ENCODE results near the gene PITPNC1.
"Not testable (repeated sequence)": the region's sequence is repeated elsewhere in the genome, so short reads cannot be mapped to it uniquely, and the experiment has no call there.

Gene PITPNC1

DNA sequence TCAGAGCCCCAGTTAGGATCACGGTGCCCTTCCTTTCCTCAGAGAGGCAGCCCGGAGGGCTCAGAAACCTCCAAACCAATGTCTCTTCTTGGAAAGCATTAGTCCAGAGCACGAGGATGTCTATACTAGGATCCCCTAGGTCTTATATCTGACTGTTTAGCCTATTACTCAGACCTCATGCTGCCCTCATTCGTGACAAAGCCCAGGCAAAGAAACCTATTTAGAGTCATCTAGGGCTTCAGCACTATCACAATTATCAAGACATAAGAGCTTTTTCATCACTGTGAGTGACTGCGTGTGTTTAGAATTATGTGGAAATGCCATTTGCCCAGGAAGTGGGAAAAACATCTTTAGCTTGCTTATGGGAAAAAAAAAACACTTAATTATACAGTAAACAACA lies 180.8 kb downstream of the PITPNC1 start:
- DNase-seq, result no peak

DNA sequence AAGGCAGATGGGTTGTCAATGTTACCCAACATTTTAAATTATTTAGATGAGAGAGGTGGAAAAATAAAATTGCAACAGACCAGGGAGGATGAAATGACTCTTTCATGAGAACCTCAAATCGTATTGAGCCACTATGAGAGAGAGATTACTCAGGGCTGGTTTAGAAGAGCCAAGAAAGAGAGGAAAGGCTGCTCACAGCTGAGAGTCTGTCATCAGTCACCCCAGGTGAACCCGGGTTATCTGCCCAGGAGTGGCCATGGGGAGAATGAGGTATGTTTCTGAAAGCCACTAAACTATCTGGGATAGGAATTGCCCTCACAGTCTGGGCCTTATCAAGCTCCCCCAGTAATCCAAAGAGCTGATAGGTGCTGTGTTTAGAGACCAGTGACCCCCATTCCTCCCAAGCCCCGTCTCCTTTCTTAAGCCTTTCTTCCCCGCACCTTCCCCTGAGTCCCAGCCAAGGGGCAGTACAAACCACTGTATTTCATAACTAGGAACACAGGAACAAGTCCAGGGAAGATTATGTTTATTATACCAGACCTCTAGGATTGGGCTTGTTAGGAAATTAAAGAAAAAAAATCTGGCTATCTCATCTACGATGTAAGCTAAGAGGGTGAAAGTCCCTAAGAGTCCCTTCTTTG lies 181.8 kb downstream of the PITPNC1 start:
- no peak for DNase-seq

DNA sequence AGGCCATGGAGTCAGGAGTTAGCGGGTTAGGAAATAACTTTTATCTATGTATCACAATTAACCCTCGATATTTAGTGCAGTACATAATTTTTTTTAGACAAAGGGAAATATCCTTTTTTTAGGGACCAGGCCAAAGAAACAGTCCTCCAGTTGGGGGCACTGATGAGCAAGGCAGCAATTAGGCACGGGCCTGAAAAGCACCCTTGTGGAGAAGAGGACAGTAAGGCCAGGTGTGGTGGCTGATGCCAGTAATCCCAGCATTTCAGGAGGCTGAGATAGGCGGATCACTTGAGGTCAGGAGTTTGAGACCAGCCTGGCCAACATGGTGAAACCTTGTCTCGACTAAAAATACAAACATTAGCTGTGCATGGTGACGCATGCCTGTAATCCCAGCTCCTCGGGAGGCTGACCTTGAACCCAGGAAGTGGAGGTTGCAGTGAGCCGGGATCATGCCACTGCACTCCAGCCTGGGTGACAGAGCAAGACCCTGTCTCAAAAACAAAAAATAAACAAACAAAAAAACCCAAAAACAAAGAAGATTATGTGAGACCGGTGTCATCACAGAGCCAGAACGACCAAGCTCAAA lies 182.4 kb downstream of the PITPNC1 start:
- no peak for DNase-seq

DNA sequence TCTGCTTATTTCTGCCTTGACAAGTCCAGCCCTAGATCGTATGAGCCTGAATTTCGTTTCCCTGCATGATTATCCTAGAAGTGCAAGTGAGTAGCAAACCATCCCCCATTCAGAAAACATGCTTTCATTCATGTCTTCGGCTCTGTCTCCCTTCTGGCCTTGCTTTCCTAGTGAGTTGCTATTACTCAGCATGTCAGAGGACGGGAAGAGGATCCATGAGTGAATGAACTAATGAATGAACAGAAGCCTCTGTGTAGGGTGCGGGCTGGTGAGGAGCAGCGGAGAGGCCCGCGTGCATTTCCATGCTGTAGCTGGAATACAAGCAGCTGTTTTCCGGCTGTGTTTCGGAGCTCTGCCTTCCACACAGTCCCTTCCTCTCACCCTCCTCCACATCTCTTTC lies 184.9 kb downstream of the PITPNC1 start:
- no peak for DNase-seq

DNA sequence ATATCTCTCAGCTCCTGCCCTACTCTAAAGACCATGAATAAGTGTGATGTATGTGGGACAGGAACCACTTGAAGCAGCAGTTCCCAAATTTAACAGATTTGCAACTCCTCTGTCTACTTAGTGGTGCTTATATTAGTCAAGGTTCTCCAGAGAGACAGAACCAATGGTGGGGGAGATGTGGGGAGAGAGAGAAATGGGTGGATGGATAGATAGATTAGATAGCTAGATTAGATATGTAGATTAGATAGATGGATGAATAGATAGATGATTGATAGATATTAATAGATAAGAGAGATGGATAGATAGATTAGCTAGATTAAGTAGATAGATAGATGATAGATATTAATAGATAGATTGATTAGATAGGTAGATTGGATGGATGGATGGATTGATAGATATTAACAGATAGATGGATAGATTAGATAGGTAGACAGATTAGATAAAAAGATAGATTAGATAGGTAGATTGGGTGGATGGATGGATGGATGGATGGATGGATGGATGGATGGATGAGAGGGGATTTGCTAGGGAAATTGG lies 186.7 kb downstream of the PITPNC1 start:
- no peak for DNase-seq

DNA sequence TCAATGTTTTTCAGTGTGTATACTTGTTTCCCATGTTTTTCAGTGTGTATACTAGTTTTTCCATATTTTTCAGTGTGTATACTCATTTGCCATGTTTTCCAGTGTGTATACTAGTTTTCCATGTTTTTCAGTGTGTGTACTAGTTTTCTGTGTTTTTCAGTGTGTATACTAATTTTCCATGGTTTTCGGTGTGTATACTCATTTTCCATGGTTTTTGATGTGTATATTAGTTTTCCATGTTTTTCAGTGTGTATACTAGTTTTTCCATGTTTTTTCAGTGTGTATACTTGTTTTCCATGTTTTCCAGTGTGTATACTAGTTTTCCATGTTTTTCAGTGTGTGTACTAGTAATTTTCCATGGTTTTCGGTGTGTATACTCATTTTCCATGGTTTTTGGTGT lies 188.0 kb downstream of the PITPNC1 start:
- no peak for DNase-seq

DNA sequence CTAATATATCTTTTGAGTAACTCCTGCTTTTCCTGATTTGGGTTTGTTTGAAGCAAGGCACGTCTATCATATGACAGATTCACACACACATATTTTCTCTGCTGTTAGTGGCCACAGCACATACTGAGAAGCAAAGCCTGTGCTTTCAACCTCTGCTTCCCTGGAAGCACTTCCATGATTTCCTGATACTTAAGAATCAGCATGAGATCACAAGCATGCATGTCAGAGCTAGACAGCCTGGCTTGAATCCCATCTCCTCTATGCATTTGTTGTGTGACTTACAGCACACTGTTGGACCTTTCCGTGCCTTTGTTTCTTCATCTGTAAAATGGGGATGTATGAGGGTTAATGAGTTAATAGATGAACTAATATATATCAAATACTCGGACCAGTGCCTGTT lies 189.6 kb downstream of the PITPNC1 start:
- no peak for DNase-seq

DNA sequence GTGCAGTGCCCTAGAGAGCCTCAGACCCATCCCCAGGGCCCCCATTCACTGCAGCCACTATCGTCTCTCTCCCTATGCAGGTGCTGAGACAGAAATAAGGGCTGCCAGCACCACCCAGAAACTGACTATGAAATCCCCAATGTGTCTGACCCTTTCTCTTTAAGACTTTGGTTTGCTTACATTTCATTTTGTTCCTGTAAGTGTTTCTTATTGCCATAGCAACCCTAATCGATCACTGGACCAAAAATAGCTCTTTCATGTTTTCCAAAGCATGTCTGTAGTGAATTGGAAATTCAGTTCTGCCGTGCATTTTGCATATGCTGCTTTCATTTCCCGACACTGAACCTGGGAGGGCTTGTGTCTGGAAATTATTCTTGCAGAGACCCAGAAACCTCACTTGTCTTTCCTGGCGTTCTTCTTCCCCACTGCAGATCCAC lies 192.0 kb downstream of the PITPNC1 start:
- DNase-seq, result no peak

DNA sequence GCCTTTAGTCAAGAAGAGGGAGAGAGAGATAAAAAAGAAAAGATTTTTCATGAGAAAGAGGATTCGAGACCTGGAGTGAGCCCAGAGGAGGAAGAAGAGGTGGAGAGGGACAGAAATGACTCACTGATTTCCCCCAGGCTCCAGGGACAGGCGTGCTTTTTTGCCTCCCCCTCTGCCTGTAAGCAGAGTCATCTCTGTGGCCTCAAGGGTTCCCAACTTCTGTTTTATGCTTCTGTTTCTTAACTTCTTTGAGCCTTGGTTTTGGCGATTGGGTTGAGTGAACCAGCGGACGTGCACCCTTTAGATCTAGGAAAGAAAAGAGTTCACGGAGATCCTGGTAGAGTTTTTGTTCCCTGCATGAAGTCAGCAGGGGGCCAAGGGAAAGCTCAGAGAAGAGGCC lies 192.8 kb downstream of the PITPNC1 start:
- DNase-seq, result no peak

DNA sequence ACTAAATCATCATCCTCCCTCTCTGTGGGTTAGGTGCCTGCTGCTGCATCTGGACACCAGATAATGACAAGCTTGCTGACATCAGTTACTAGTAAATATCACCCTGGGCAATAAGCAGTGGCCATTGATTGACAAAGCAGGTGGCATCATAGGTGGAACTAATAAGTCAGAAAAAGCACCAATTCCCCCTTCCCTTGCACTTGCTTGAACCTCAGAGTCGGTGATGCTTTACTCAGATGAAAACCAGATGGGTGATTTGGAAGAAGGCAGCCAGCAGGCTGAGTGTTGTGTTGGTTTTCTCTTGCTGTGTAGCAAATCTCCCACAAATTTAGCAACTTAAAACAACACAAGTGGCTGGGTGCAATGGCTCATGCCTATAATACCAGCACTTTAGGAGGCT lies 193.7 kb downstream of the PITPNC1 start:
- DNase-seq, result no peak

DNA sequence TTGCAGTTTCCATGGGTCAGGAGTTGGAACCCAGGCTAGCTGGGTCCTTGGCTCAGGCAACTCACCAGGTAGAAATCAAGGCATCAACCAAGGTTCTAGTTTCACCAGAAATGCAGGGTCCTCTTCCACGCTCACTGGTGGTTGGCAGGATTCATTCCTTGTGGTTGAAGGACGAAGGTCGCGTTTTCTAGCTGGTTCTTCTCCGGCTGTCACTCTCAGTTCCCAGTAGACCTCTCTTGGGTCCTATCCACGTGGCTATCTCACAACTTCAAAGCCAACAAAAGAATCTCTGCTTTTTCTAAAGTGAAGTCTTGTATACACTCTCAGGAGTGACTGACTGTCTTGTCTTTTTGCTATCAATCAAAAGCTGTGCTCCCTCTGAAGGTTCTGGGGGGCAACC lies 194.4 kb downstream of the PITPNC1 start:
- no peak for DNase-seq

DNA sequence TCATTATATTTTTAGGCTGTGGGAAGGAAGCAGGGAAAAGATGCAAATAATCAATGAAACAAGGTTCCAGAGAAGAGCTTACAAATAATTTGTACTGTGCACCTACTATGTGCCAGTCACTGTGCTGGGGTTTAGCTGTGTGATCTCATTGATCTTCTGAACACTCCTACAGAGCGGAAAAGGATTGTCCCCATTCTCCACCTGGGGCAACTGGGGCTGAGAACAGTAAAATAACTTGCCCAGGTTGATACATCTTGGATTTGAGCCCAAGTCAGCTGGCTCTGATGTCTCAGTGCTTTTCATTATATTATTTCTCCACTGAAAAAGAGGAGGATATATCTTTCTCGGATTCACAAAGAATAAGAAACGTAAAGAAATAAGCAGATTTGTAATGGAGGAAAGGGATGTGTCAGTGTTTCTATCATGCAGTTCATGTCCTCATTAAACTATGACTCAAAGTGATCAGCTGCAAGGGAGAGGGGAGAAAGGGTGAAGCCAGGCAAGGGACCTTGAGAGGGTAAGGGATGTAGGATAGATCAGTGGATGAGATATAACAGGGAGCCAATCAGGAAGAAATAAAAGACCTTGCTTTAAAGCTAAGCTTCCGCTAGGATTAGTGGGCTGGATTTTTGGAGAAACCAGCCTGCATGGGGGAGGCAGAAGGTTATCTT lies 197.0 kb downstream of the PITPNC1 start:
- no peak for DNase-seq

DNA sequence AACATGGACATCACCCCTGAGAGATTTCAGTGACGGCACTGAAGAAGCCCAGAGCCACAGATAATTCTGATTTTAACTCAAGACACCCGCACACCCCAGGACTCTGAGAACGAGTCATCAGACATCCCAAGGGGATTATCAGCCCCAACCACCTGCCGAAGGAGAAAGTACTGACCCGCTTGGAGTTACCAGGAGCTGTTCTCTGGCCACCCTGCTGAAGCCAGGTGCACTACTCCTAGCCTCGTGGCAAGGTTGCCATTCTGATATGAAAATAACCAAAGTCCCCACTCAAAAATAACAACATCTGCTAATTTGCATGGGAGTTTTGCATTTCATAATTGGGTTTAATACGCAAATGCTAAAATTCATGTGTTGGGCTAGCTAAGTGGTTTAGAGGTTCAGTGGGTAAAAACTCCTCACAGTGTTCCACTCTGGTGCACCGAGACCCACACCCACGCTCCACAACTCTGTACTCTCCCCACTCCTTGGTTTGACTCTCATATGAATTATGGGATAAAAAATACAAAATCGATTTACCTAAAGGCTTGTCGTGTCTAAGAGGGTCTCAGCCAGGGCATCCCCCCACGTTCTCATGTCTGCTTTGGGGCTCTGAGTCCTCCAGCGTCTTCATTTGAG lies 197.7 kb downstream of the PITPNC1 start:
- DNase-seq, result no peak

DNA sequence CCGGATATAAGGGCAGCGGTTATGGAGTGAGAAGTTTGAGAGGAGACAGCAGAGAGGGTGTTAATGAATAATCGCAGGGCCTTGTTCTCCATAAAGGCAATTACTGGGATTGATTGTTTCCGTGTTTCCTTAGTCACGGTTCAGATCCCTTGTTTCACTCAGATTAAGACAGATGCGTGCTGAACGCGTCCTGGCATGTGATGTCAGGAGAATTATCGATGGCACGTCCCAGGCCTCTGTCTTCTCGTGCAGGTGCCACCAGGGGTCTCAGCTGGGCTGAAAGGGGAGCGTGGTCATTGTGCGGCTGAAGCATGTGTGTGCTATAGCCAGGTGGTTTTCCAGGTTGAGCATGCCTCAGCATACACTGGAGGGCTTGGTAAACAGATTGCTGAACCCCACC lies 198.2 kb downstream of the PITPNC1 start:
- DNase-seq, result no peak

DNA sequence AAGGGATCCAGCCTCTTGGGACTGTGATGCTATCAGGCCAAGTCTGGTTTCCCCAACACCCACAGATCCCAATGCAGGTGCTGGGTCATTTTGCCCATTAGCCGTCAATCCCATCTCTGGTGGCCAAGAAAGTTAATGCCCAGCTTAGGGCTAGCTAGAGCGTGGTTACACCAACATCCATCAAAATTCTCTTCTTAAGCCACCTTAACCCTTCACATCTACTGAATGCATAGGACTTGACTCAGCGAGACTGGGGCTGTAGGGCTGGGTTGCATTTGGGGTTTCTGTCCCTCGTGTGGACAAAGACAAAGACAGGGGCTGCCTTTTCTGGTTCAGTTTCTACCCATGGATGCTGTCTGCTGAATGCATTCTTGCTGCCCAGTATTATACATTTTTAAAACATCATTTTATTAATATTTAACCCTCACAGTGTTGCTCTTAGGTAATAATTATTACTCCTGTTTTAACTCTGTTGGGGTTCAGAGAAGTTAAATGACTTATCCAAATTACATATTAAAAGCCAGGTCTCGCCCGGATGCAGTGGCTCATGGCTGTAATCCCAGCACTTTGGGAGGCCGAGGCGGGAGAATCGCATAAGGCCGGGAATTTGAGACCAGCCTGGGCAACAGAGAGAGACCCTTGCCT lies 199.5 kb downstream of the PITPNC1 start:
- no peak for DNase-seq

DNA sequence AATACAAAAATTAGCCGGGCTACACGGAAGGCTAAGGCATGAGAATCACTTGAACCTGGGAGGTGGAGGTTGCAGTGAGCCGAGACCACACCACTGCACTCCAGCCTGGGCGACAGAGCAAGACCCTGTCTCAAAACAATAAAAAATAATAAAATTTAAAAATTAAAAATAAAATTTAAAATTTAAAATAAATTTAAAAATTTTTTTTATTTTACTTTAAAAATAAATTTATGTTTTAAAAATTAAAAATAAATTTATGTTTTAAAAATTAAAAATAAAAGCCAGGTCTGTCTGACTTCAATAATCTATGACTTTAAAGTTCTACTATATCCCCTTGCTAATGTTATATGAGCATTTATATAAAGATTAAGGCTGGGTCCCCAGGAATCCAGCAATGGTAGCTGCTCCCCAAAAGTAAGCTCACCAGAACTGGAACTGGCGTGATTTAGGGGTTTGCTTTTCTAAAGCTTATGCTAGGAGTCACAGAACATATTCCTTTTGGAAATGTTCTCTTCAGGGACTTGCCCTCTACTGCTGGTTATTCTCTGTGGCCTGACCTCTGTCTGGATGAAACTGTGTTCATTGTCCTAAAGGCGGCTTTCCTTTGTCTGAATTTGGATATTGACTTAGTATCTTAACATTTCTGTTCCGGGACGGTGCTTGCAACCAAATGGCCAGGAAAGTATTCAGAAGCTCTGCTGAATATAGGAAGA lies 200.5 kb downstream of the PITPNC1 start:
- DNase-seq, result no peak

DNA sequence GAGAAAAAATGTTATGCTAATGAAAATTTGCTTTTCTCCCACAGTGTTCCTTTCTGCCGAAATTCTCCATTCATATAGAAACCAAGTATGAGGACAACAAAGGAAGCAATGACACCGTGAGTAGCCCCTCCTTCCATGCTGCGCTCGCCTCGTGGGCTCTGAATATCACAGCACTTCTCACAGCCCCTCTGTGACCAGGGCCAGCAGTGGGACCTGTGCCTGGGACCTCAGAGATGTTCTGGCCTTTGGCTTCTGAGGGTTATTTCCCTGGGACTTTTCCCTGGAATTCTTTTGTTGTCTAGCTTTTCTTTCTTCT lies 201.0 kb downstream of the PITPNC1 start:
- DNase-seq, result no peak

DNA sequence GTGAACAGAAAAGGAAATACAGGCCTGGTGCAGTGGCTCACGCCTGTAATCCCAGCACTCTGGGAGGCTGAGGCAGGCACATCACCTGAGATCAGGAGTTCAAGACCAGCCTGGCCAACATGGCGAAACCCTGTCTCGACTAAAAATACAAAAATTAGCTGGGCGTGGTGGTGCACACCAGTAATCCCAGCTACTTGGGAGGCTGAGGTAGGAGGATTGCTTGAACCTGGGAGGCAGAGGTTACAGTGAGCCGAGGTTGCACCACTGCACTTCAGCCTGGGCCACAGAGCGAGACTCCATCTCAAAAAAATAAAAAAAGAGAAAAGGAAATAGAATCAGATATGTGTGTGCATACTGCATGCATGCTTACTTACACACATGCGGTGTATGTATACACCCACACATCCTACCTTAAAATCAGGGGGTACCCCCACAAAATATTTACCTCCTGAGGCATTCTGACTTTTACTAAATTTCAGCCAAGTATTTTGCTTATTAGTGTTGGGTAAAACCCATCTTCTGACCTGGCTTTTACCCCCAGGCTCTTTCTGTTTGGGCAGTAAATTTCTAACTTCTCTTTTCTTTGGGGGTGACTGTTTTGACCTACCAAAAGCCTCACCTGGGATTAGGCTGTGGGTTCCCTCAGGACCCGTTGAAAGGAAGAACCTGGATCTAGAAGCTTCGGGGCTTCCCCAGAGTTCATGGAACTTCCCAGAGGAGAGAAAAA lies 201.8 kb downstream of the PITPNC1 start:
- DNase-seq, result not testable (repeated sequence)

DNA sequence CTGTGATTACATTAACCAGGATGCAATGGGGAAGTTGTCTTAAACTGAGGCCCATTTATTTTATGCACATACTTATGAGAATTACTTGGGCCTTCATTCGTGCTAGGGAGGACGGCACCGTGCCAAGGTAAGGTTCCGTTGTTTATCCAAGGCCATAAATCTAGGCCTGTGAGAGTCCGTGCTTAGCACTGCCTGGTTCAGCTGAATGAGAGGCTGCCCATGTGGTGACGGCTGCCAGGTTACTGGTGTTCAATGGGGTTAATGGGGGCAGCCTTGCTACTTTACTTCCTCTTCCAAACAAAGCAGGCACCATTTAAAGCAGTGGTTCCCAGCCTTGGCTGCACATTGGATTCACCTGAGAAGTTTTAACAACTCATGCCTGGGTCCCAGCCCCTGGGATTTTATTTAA lies 205.6 kb downstream of the PITPNC1 start:
- DNase-seq, result no peak

DNA sequence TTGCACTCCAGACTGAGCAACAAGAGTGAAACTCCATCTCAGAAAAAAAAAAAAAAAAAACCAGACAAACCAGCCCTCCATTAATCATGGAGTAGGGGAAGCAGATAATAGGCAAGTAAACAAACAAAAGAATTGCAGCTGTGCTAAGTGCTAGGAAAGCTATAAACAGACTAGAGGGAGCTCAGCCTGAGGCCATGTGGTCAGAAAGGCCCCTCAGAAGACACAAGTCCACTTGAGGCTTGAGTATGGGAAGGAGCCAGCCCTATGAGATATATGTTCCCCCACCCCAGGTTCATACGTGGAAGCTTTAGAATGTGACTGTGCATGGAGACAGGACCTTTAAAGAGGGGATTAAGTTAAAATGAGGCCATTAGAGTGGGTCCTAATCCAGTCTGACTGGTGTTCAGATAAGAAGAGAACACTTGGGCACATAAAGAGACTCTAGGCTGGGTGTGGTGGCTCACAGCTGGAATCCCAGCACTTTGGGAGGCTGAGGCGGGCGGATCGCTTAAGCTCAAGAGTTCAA lies 208.1 kb downstream of the PITPNC1 start:
- no peak for DNase-seq

DNA sequence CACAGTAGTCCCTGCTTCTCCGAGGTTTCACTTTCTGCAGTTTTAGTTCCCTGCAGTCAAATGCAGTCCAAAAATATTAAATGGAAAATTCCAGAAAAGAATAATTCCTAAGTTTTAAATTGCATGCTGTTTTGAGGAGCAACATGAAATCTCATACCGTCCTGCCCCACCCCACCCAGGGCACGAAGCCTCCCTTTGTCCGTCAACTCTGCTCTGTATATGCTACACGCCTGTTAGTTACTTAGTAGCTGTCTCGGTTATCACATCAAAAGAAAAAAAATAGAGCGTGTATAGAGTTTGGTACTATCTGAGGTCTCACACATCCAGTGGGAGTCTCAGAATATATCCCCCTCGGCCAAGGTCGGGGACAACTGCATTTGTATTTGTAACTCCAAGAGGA lies 211.2 kb downstream of the PITPNC1 start:
- no peak for DNase-seq

All from CD4-positive, alpha-beta T cell treated with Interleukin-21 for 1 hour (primary cell).